Raji (cell line): Measurements from ENCODE around the gene RPL18.

ENCODE experiments used
- POLR2A ChIP-seq: IDR thresholded peaks from 2 replicates; pipeline ENCODE4 v1.6.1; 2011; ENCODE audit warnings: low read depth, low read length, control low read depth; ENCODE audit not compliant: insufficient read depth

The RPL18 gene

GRCh38 chr19:48613852-48614435 lies 5.0 kb downstream of the RPL18 start:
- TF ChIP-seq POLR2A = peak; percentile 40; the same call in 1 of the 2 replicates

GRCh38 chr19:48613024-48613851 lies 5.7 kb downstream of the RPL18 start:
- TF ChIP-seq POLR2A = no peak

DNA sequence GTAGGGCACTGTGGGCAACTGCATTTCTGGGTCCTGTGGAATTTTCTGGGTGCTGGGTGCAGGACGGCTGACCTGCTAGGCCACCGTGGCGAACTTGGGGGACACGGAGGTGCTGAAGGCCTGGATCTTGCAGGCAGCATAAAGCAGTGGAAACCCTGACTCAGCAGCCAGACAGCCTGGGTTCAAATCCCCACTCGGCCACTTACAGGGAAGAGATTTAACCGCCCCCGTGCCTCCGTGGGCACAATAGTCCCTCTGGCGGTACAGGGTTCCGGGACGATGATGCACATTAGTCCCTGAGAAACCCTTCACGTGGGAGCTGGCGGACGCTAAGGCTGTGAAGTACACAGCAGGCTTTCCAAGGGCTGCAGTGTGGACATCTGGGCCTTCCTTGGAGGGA lies 7.1 kb downstream of the RPL18 start:
- no peak for TF ChIP-seq POLR2A

DNA sequence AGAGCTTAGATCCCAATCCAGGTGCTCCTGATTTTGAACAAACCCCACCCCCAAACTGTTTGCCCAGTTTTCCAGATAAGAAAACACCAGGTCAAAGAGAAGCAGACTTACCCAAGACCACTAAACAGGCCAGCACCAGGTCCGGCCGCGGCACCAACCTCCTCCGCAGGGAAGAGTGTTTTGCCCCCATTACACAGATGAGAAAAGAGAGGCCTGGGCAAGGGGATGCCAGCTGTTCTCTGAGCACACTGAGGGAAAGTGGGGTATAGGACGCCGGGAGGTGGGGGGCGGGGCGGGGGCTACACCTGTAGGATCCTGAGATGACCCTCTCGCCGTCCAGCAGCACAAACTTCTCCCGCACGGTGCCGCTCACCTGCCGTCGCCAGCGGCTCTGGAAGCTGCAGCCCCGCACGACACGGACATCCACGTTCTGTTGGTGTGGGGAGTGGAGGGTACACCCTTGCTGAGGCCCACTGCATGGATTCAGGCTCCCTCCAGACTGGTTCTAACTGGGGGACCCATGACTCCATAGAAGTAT lies 9.3 kb downstream of the RPL18 start:
- no peak for TF ChIP-seq POLR2A

- TF ChIP-seq POLR2A = 0 out of 2 replicates have a peak, but pooled peaks have one; percentile 28
Observed at GRCh38 chr19:48608798-48609263, 10.1 kb downstream of the RPL18 start.

DNA sequence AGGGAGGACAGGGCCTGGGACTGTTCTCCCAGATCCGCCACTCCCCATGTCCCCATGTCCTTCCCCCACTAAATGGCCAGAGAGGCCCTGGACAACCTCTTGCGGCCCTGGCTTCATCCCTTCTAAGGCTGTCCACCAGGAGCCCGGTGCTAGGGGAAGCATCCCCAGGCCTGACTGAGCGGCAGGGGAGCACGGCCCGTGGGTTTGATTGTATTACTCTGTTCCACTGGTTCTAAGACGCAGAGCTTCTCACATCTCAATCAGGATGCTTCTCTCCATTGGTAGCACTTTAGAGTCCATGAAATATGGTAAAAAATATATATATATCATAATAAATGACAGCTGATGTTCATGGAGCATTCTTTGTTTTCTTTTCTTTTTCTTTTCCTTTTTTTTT lies 11.6 kb downstream of the RPL18 start:
- TF ChIP-seq POLR2A = no peak

GRCh38 chr19:48606463-48607358 lies 12.3 kb downstream of the RPL18 start, which contains the start of gene SPACA4:
TSS of gene SPACA4 (plus strand) at chr19:48606742. CDS start at chr19:48606979, 237 bp downstream.
- no peak for TF ChIP-seq POLR2A

DNA sequence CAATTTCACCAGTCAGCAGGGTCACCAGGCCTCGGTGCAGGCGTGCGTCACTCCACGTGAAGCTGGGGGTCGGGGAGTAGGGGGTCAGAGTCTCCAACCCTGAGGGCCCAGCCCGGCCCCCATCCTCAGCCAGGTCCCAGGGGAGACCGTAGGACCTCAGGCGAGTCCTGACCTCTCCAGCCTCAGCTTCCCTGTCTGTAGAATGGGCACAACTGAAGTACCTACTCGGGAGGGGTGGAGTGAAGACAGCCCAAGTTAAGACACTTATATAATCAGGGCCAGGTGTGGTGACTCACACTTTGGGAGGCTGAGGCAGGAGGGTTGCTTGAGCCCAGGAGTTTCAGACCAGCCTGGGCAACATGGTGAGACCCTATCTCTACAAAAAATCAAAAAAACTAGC lies 15.1 kb downstream of the RPL18 start:
- TF ChIP-seq POLR2A = no peak

DNA sequence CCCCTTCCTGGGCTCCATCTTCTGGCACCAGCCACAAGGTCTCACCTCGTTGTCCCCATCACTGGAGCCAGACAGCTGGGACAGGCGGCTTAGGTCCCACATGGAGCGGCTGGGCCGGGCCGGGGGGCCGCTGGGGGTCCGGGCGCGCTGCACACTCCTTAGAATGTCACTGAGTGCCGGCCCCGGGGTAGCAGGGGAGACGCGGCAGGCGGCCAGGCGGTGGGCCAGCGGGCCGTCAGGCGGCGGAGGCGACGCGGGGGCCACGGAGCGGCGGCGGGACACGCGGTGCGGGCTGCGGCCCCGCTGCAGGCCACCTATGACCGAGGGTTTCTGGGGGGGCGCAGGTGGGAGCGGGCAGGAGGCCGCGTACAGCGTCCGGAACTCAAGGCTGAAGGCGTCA lies 15.5 kb downstream of the RPL18 start:
- TF ChIP-seq POLR2A = no peak

- TF ChIP-seq POLR2A = no peak
Observed at GRCh38 chr19:48603001-48603400, 16.0 kb downstream of the RPL18 start.

DNA sequence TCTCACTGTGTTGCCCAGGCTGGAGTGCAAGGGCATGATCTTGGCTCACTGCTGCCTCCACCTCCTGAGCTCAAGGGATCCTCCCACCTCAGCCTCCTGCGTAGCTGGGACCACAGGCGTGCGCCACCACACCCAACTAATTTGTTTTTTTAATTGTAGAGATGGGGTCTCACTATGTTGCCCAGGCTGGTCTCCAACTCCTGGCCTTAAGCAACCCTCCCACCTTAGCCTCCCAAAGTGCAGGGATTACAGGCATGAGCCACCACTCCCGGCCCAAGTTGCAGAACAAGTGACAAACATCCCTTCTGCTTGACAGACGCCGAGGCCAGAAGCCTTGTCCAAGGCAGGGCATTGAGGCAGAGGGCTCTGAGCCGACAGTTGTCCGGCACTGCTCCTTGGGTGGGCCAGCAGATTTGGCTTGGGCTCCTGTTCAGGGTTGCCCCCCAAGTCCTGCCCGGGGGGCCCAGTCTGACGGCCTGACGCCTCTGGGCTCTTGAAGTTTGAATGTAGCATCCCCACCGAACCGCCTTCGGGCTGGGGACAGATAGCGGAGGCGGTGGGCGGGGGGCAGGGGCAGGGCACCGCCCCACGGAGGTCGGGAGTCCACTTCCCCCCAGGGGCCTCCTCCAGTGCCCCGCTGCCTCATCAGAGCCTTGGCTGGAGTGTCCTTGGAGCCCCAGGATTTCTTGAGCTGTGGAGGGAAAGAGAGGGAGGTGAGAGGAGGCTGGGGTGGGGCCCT lies 18.1 kb downstream of the RPL18 start:
- no peak for TF ChIP-seq POLR2A

GRCh38 chr19:48598996-48599700 lies 19.8 kb downstream of the RPL18 start:
- no peak for TF ChIP-seq POLR2A

DNA sequence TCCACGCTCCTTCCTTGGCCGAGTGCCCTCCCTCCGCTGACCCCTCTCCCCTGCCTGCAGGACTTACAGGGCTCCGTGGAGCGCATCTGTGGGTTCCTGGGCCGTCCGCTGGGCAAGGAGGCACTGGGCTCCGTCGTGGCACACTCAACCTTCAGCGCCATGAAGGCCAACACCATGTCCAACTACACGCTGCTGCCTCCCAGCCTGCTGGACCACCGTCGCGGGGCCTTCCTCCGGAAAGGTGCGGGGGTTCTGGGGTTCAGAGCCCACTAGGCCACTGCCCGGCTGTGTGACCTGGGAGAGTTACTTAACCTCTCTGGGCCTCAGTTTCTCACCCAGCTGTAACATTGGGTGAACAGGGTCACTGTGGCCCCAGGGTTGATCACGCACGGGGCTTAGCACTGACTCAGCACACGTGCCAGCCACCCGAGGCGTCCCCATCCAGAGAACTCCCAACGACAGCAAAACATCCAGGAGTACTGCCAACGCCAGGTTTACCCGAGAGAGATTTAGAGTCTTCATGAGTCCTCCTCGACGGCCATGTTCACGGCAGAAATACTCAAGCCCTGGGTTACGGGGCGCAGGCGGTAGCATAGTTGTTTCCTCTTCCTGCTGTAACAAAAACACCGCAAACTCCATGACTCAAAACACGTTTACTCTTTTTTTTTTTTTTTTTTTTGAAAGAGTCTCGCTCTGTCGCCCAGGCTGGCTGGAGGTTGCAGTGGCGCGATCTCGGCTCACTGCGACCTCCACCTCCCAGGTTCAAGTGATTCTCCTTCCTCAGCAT lies 22.1 kb downstream of the RPL18 start:
- no peak for TF ChIP-seq POLR2A
